ENCODE measurements around the gene TNKS1BP1. TPM values are rescaled to one million over a fixed set of nuclear protein-coding genes. Genes with fewer than 3 reads are reported as not detected.
A peak's percentile ranks its signal among the peaks of the same experiment; 100 is the strongest.

TNKS1BP1 gene
- total and polyA plus RNA-seq, 7 donors = 63.9 to 288 (median 80.1) TPM

DNA sequence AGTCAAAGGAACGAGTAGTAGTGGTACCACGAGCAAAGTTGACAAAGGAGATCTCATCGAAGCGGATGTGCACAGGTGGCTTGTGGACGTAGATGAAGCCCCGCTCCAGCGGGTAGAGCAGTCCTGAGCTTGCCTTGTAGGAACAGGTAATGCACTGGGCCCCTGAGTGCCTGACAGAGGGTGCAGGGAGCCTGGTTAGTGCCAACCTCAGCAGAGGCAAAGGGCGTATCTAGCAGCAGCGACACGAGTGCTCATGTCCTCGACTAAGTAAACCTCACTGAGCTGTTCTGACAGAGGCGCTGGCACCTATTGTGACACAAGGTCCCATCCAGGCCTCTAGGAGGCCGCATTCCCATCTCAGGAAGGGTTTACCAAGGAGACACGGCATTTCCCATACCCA lies 7.0 kb upstream of the TNKS1BP1 start:
- Histone ChIP-seq H3K9me3 (no peaks in the 10 kb centered on the region), H3K4me1 (peaks cover 18% of the 10 kb centered on the region), H3K27ac (no peak overlapping the region), H3K27me3 (ENCODE audit: insufficient read depth in 3 of 3, low read length in 2 of 3) (no peaks in the 10 kb centered on the region), H3K4me3 (no peak overlapping the region), H3K36me3 (ENCODE audit: insufficient read depth in 1 of 2, low read depth in 1 of 2) (peaks cover 3 to 81% of the 10 kb centered on the region in 2 donors)
- 88 to 95% (median 94%) methylated on average over 14 of the region's 14 CpGs for WGBS, 3 donors
- no peak for ATAC-seq
- no peak for TF ChIP-seq CTCF (IDR thresholded peaks at IDR 0.05)
- intact Hi-C loops (cut with DNase I) = no loop called here
- DNase-seq = no peak

- intact Hi-C loops (cut with DNase I) = no loop called here
- H3K4me1 ChIP-seq = peaks cover 22% of the 10 kb centered on the region
- H3K36me3 ChIP-seq (ENCODE audit: insufficient read depth in 1 of 2, low read depth in 1 of 2) = peaks cover 3 to 91% of the 10 kb centered on the region in 2 donors
- 87 to 93% (median 89%) methylated on average over 9 of the region's 9 CpGs for WGBS, 3 donors
- ATAC-seq (no peak), DNase-seq (no peak)
- no peaks in the 10 kb centered on the region for H3K9me3 ChIP-seq
- no peak overlapping the region for H3K27ac ChIP-seq
- no peak for TF ChIP-seq CTCF (IDR thresholded peaks at IDR 0.05)
- H3K4me3 ChIP-seq = no peak overlapping the region
- no peaks in the 10 kb centered on the region for H3K27me3 ChIP-seq (ENCODE audit: insufficient read depth in 3 of 3, low read length in 2 of 3)
Measured at GRCh38 chr11:57330029-57330428, 5.3 kb upstream of the TNKS1BP1 start.

DNA sequence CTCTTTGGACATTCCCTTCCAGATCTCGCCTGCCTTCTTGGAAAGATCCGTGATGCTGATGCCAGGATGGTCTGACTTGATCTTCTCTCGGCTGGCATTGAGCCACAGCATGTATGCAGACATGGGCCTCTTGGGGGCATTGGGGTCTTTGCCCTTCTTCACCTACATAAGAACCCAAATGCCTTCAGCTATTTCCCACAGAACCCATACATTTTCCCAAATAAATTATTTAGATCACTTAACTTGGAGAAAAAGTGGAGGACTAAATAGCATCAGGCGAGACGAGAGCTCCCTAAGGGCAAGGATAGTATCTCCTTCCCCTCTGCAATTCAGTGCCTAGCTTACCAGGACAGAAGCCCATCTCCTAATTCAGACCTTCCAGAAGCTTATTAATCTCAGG lies 3.0 kb upstream of the TNKS1BP1 start:
- no peaks in the 10 kb centered on the region for H3K9me3 ChIP-seq
- intact Hi-C loops (cut with DNase I) = no loop called here
- ATAC-seq (no peak), DNase-seq (no peak)
- H3K36me3 ChIP-seq (ENCODE audit: insufficient read depth in 1 of 2, low read depth in 1 of 2) = peaks cover 3 to 70% of the 10 kb centered on the region in 2 donors
- H3K27ac ChIP-seq = no peak overlapping the region
- no peak for TF ChIP-seq CTCF (IDR thresholded peaks at IDR 0.05)
- 90 to 93% (median 92%) methylated on average over 5 of the region's 5 CpGs for WGBS, 3 donors
- H3K27me3 ChIP-seq (ENCODE audit: insufficient read depth in 3 of 3, low read length in 2 of 3) = no peaks in the 10 kb centered on the region
- peaks cover 22% of the 10 kb centered on the region for H3K4me1 ChIP-seq
- H3K4me3 ChIP-seq = no peak overlapping the region

- TF ChIP-seq CTCF (IDR thresholded peaks at IDR 0.05) = no peak
- peak overlapping the region; percentile 81 for H3K4me3 ChIP-seq
- H3K36me3 ChIP-seq (ENCODE audit: insufficient read depth in 1 of 2, low read depth in 1 of 2) = peaks cover 0 to 51% of the 10 kb centered on the region in 2 donors
- peak; percentile 33 to 72 (median 69) for ATAC-seq
- DNase-seq = peak; percentile 82 to 92
- peak overlapping the region; percentile 87 for H3K27ac ChIP-seq
- WGBS, 3 donors = 2 to 15% (median 2%) methylated on average over 6 of the region's 6 CpGs
- no peaks in the 10 kb centered on the region for H3K27me3 ChIP-seq (ENCODE audit: insufficient read depth in 3 of 3, low read length in 2 of 3)
- no peaks in the 10 kb centered on the region for H3K9me3 ChIP-seq
- H3K4me1 ChIP-seq = peaks cover 36% of the 10 kb centered on the region
- intact Hi-C loops (cut with DNase I) = no loop called here
Measured at GRCh38 chr11:57325735-57326048, 940 bp upstream of the TNKS1BP1 start.

DNA sequence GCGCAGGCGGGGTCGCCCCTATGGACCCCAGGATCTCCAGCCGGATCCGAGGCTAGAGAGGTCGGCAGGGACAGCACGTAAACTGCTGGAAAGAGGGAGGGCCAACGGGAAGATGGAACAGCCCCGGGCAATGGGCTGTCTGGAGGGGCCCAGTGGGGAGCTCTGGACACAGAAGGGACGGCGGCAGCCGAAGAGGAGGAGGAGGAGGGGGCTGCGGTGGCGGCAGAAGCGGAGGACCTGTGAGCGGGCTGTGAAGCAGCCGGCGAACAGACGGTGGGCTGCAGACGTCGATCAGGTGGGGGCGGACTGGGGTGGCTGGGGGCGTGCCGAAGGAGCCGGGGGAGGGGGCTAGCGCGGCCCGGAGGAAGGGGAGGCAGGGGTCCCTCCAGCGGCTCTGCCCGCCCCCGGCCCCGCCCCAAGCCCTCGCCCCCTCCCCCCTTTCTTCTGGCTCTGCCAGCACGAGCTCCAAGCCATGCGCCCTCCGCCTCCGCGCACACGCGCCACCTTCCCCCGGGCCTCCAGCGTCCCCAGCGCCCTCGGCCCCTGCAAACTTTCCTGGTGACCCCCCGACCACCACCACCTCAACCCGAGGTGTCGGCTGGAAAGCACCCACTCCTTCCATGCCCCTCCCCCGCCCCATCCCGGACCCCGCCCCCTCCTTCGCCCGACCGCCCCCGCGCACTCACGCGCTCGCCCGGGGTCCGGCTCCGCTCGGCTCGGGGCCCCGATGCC lies 432 bp downstream of the TNKS1BP1 start:
- TF ChIP-seq CTCF (IDR thresholded peaks at IDR 0.05) = no peak
- WGBS, 3 donors = 1 to 5% (median 3%) methylated on average over 28 to 64 of the region's 64 CpGs
- H3K36me3 ChIP-seq (ENCODE audit: insufficient read depth in 1 of 2, low read depth in 1 of 2) = peaks cover 0 to 51% of the 10 kb centered on the region in 2 donors
- H3K27ac ChIP-seq = peak overlapping the region; percentile 87
- intact Hi-C loops (cut with DNase I) = no loop called here
- peak overlapping the region; percentile 81 for H3K4me3 ChIP-seq
- no peaks in the 10 kb centered on the region for H3K27me3 ChIP-seq (ENCODE audit: insufficient read depth in 3 of 3, low read length in 2 of 3)
- DNase-seq (peak; percentile 65 to 80), ATAC-seq (peak in 2 of 4 donors; percentile 0 to 1)
- H3K9me3 ChIP-seq = no peaks in the 10 kb centered on the region
- peaks cover 42% of the 10 kb centered on the region for H3K4me1 ChIP-seq
